Prostate gland (tissue), 2 donors: Measurements from ENCODE around the gene DOCK7.

Experiments
- POLR2AphosphoS5 ChIP-seq: sonication (generic); formaldehyde crosslinking; IDR thresholded peaks from one replicate; pipeline ENCODE4 v1.6.1; 2017; ENCODE audit warnings: antibody characterized with exemption
- TF ChIP-seq, protein P1 (sequence below), 4 experiments: fragments of 200-600 bp in 2 of 4; fragments of 450-650 bp in 2 of 4; sonication (generic) in 2 of 4; IDR thresholded peaks; 1 replicate in 3 of 4; 2 replicates in 1 of 4; pipeline ENCODE4 v1.5.1; 2016 to 2019; ENCODE audit warnings: antibody characterized with exemption in 4 of 4, mild to moderate bottlenecking in 2 of 4, moderate library complexity in 2 of 4

DNA sequence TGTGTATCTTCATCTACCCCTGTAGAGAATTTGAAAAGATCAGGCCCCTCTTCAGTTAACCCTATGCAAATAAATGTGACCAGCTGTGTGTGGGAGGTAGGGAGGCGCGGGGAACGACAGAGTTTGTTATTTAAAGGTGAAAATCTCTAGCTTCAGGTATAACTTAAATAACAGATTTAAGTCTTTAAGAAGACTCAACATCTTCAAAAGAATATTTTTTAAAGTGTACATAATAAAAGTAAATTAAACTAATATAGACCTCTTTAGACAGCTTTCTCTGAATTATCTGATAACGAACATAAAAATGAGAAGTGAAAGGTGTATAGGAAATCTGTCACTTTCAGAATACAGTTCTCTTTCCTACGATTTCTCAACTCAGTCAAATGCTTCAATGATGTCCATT is 74.9 kb downstream of the DOCK7 start:
- TF ChIP-seq, protein P1, sequence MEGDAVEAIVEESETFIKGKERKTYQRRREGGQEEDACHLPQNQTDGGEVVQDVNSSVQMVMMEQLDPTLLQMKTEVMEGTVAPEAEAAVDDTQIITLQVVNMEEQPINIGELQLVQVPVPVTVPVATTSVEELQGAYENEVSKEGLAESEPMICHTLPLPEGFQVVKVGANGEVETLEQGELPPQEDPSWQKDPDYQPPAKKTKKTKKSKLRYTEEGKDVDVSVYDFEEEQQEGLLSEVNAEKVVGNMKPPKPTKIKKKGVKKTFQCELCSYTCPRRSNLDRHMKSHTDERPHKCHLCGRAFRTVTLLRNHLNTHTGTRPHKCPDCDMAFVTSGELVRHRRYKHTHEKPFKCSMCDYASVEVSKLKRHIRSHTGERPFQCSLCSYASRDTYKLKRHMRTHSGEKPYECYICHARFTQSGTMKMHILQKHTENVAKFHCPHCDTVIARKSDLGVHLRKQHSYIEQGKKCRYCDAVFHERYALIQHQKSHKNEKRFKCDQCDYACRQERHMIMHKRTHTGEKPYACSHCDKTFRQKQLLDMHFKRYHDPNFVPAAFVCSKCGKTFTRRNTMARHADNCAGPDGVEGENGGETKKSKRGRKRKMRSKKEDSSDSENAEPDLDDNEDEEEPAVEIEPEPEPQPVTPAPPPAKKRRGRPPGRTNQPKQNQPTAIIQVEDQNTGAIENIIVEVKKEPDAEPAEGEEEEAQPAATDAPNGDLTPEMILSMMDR (IDR thresholded peaks at IDR 0.05): no peak
- TF ChIP-seq POLR2AphosphoS5: no peak
